ENCODE data around the gene TGFBR3. TPM values are rescaled to one million over a fixed set of nuclear protein-coding genes. Genes with fewer than 3 reads are reported as not detected.

TGFBR3 gene
- total RNA-seq, 1 experiment from 2014 or later, result 3.1 TPM

GRCh38 chr1:91897016-91897415, 11.1 kb upstream of the TGFBR3 start:
- peaks cover 4% of the 10 kb centered on the region for H3K4me1 ChIP-seq (ENCODE audit: insufficient read depth, low read length, poor library complexity, severe bottlenecking)
- BruUV-seq (replicated peaks), result no TSS peak
- H3K4me3 ChIP-seq (ENCODE audit: low read depth, low read length, poor library complexity, severe bottlenecking), result no peak overlapping the region
- no peaks in the 10 kb centered on the region for H3K36me3 ChIP-seq (ENCODE audit: insufficient read depth, low read length, poor library complexity, severe bottlenecking)
- no peak for TF ChIP-seq CTCF (conservative IDR thresholded peaks at IDR 0.05; ENCODE audit: low read depth, low read length)
- POLR2A ChIA-PET (ENCODE audit: low non-redundant PET), result no interaction called here
- H3K27ac ChIP-seq (ENCODE audit: low read depth, low read length, poor library complexity, severe bottlenecking), result no peak overlapping the region
- intact Hi-C loops (cut with micrococcal nuclease; ENCODE audit: unreplicated experiment), result no loop called here
- no peaks in the 10 kb centered on the region for H3K9me3 ChIP-seq (ENCODE audit: low read depth, low read length, poor library complexity, severe bottlenecking)
- no peak for DNase-seq (ENCODE audit: low spot score)
- CTCF ChIA-PET, result no interaction called here
- H3K27me3 ChIP-seq (replicated peaks; ENCODE audit: insufficient read depth, low read depth, low read length, poor library complexity), result no peaks in the 10 kb centered on the region

GRCh38 chr1:91895832-91896556, 10.0 kb upstream of the TGFBR3 start:
- POLR2A ChIA-PET (ENCODE audit: low non-redundant PET), result no interaction called here
- H3K9me3 ChIP-seq (ENCODE audit: low read depth, low read length, poor library complexity, severe bottlenecking), result no peaks in the 10 kb centered on the region
- no peaks in the 10 kb centered on the region for H3K27me3 ChIP-seq (replicated peaks; ENCODE audit: insufficient read depth, low read depth, low read length, poor library complexity)
- peaks cover 9% of the 10 kb centered on the region for H3K4me1 ChIP-seq (ENCODE audit: insufficient read depth, low read length, poor library complexity, severe bottlenecking)
- TF ChIP-seq CTCF (conservative IDR thresholded peaks at IDR 0.05; ENCODE audit: low read depth, low read length) (no peak), EZH2 (IDR thresholded peaks at IDR 0.05; ENCODE audit: borderline replicate concordance, low read depth, low read length, poor library complexity, severe bottlenecking) (no peak)
- no peak for DNase-seq (ENCODE audit: low spot score)
- CTCF ChIA-PET, result no interaction called here
- no peak overlapping the region for H3K4me3 ChIP-seq (ENCODE audit: low read depth, low read length, poor library complexity, severe bottlenecking)
- H3K27ac ChIP-seq (ENCODE audit: low read depth, low read length, poor library complexity, severe bottlenecking), result no peak overlapping the region
- no TSS peak for BruUV-seq (replicated peaks)
- H3K36me3 ChIP-seq (ENCODE audit: insufficient read depth, low read length, poor library complexity, severe bottlenecking), result no peaks in the 10 kb centered on the region
- intact Hi-C loops (cut with micrococcal nuclease; ENCODE audit: unreplicated experiment), result no loop called here

GRCh38 chr1:91894036-91894761, 8.2 kb upstream of the TGFBR3 start:
- Histone ChIP-seq H3K36me3 (ENCODE audit: insufficient read depth, low read length, poor library complexity, severe bottlenecking) (no peaks in the 10 kb centered on the region), H3K27me3 (replicated peaks; ENCODE audit: insufficient read depth, low read depth, low read length, poor library complexity) (no peaks in the 10 kb centered on the region), H3K4me1 (ENCODE audit: insufficient read depth, low read length, poor library complexity, severe bottlenecking) (peaks cover 9% of the 10 kb centered on the region), H3K27ac (ENCODE audit: low read depth, low read length, poor library complexity, severe bottlenecking) (no peak overlapping the region), H3K4me3 (ENCODE audit: low read depth, low read length, poor library complexity, severe bottlenecking) (no peak overlapping the region), H3K9me3 (ENCODE audit: low read depth, low read length, poor library complexity, severe bottlenecking) (no peaks in the 10 kb centered on the region)
- intact Hi-C loops (cut with micrococcal nuclease; ENCODE audit: unreplicated experiment), result no loop called here
- ChIA-PET POLR2A (ENCODE audit: low non-redundant PET) (no interaction called here), CTCF (no interaction called here)
- TF ChIP-seq CTCF (conservative IDR thresholded peaks at IDR 0.05; ENCODE audit: low read depth, low read length), result no peak
- no peak for TF ChIP-seq EZH2 (IDR thresholded peaks at IDR 0.05; ENCODE audit: borderline replicate concordance, low read depth, low read length, poor library complexity, severe bottlenecking)
- BruUV-seq (replicated peaks), result no TSS peak
- DNase-seq (ENCODE audit: low spot score), result no peak

Data from A673 (cell line).